Activated gamma-delta T cell (primary cell): ENCODE results near the gene NIPA2.

ENCODE experiments used
- DNase-seq: peaks from one replicate; lab custom pipeline; 2025; lab: John Stamatoyannopoulos, UW

NIPA2 gene

DNA sequence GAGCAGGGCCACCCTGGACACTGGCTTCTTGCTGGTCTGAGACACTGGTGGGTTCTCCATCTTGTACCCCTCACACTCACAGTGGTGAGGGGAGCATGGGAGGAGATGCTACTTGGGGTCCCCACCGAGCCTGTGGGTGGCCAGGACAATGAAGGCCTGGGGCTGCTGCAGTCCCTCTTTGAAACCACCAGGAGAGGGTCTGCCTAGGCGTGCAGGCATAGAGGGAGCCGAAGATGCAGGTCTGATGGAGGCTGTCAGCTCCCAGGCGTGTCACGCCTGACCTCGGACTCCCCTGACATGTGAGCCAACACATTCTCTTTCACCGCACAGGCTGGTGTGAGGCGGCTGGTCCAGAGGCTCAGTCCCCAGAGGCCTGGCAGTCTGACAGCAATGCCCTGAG, 39.1 kb downstream of the NIPA2 start:
- DNase-seq = no peak

DNA sequence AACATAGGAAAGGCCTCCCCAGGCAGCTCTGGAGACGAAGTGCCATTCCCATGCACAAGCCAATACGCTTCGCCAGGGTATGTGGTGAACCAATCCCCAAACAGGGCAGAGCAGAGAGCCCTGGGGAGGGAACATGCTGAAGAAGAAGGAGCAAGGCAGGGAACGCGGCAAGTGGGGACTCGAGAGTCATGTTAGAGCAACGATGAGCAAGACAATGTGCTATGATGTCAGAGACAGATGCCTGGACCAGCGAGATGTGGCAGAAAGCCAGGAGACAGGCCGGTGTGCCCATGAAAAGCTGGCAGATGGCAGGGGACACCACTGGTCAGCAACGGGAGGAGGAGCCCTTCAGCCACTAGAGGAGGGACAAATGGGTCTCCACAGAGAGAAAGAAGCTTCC, 39.6 kb downstream of the NIPA2 start:
- no peak for DNase-seq

- no peak for DNase-seq
These were observed 41.9 kb downstream of the NIPA2 start for GRCh38 chr15:22880068-22880980.

- DNase-seq = no peak
These were observed 42.7 kb downstream of the NIPA2 start for GRCh38 chr15:22880981-22881738.

DNA sequence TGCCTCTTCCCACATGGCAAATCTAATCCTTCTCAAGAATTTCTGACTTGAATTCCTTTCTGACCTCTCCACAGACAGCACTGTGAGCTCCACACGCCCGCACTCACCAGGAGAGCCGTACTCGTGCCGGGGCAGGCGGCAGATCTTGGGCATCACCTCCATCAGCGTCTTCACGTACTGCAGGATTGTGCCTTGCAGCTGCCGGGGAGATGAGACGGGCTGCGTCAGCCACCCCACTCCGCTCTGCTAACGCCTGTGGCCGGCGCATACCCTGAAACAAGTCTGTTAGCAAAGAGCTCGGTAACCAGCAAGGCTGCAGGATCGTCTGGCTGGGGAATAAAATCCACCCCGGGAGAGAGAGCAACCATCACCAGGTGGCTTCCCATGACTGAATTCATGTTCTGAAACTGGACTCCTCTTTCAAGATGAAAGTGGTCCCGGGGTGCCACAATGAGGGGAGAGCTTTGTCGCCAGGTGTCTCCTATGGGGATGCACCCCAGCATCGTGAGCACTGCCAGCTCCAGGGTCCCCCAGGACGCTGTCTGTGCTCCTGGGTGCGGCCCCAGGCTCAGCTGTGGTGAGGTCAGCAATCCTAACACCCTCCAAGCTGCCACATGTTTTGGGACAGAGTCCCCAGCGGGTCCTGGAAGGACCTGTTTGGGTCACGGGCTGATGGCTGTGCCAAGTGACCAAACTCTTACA, 43.4 kb downstream of the NIPA2 start:
- no peak for DNase-seq

GRCh38 chr15:22883196-22883595, 44.7 kb downstream of the NIPA2 start:
- DNase-seq = no peak

- DNase-seq = no peak
These were observed 45.9 kb downstream of the NIPA2 start for GRCh38 chr15:22884344-22884743.

GRCh38 chr15:22885120-22885519, 46.7 kb downstream of the NIPA2 start:
- DNase-seq = no peak

- DNase-seq = no peak
These were observed 48.9 kb downstream of the NIPA2 start for GRCh38 chr15:22887157-22887951.

DNA sequence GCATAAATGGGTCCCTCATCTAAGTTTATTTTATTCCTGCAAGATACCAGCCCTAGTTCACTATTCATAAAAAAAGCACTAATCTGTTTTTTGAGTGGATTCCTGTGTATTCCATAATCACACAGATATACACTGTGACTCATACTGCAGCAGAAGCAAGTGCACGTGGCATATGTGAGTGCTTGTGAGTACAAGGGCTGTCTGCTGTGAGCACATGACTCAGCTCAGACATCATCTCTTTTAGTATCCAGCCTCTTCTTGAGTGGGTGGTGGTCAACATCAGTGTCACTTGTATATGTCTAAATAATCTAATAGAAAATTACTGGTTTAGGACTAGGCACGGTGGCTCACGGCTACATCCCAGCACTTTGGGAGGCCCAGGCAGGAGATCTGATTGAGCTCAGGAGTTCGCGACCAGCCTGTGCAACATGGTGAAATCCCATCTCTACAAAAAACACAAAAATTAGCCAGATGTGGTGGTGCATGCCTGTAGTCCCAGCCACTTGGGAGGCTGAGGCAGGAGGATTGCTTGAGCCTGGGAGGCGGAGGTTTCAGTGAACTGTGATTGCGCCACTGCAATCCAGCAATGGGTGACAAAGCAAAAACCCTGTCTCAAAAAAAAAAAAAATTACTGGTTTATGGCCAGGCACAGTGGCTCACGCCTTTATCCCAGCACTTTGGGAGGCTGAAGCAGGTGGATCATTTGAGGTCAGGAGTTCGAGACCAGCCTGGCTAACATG, 49.8 kb downstream of the NIPA2 start:
- no peak for DNase-seq

GRCh38 chr15:22889146-22889818, 50.8 kb downstream of the NIPA2 start:
- DNase-seq = no peak

GRCh38 chr15:22890296-22890695, 51.8 kb downstream of the NIPA2 start:
- no peak for DNase-seq

- DNase-seq = no peak
These were observed 53.2 kb downstream of the NIPA2 start for GRCh38 chr15:22891426-22892210.

GRCh38 chr15:22892333-22892732, 53.9 kb downstream of the NIPA2 start:
- DNase-seq = no peak

GRCh38 chr15:22893081-22893480, 54.6 kb downstream of the NIPA2 start:
- DNase-seq = no peak

DNA sequence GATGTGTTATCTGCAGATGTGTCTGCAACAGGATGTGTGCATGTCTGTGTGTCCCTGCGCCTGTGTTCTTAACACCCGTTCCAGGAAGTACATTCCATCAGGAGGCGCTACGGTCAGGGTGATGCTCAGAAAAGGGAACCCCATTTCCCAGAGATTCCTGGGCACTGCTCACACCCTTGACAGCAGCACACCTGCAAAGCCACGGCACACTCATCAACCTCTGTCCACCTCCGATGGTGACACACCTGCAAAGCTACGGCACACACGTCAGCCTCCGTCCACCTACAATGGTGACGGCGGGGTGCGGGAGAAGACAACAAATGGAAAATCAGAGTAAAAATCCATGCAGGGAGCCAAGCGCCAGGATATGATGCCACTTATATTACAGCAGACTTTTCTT, 55.4 kb downstream of the NIPA2 start:
- no peak for DNase-seq

- no peak for DNase-seq
These were observed 57.2 kb downstream of the NIPA2 start for GRCh38 chr15:22895465-22896190.

DNA sequence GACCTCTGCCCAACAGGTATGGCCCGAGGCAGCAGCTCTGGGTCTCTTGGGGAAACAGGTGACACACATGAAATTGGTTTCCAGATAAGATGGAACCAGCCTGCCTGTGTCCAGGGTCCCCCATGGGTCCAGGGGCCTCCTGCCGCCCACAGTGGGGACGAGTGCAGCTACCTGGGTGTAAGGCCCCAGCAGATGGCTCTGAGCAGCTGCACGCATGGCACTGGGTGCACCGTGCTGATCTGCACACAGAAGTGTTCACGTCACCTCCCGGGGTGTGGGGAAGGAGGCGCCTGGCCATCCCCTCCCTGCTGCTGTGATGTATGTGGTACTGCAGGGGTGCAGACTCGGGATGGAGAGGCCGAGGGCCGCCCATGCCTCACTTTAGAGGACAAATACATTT, 63.6 kb downstream of the NIPA2 start:
- no peak for DNase-seq

DNA sequence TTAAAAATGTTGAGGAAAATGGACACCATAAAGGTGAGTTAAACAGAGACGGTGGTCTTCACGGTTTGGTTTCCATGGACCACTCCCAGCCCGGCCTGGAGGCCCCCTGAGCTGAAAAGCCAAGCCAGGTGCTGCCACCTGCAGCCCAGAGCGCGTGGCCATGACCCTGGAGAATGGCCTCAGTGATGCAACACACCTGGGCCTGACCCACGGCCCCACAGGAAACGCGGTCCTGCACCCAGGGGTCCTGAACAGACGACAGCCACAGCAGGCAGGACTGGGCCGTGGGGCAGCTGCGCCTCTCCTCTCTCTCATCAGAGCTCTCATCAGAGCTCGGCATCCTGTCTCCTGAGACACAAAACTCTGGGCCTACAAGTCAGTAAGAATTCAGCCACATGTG, 64.1 kb downstream of the NIPA2 start:
- no peak for DNase-seq
